ENCODE data around the gene ST8SIA3.

Gene ST8SIA3

DNA sequence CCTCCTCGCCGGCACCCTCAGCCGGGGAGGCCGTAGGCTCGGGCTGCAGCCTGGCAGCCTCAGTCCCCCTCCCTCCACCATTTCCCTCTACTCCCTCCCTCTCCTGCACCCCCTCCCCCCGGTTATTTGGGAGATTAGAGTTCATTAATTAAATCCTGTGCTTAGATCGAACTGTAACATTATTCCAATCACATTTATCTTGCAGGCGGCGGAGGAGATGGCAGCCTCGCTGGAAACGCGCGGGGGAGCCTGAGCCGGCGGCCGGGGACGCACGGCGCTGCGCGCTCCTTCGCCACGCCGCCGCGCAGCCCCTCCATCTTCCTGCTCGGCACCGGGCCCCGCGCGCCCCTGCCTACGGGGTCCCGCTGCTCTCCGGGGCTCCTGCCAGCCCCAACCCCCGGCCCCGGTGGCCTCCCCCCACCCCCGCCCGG is at the start of gene ST8SIA3:
ST8SIA3 (plus strand) TSS at position 287 of the 431 bp plus-strand sequence. CDS start 290 bp downstream, outside the sequence.
- no peak for DNase-seq (ENCODE audit: extremely low read depth, insufficient read length)

DNA sequence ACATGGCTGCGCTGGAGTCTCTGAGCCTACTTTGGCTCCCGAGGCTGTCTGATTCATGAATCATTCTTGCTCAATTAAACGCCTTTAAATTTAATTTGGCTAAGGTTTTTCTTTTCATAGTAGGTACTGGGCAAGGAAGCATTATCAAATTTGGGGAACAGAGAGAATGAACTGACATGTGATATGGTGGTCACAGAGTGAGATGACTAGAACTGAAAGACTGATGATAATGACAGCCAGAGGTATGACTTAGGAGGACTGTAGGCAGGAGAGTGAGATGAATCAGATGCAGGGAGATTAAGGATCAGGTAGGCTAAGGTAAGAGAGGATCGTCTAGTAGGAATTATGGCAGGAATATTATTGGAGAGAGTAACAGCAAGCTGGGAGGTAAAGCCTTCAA is 40.9 kb upstream of the ST8SIA3 start:
- H3K27me3 ChIP-seq (replicated peaks; ENCODE audit: control insufficient read depth, insufficient read depth, low read length) = no peaks in the 10 kb centered on the region
- TF ChIP-seq, protein P1, sequence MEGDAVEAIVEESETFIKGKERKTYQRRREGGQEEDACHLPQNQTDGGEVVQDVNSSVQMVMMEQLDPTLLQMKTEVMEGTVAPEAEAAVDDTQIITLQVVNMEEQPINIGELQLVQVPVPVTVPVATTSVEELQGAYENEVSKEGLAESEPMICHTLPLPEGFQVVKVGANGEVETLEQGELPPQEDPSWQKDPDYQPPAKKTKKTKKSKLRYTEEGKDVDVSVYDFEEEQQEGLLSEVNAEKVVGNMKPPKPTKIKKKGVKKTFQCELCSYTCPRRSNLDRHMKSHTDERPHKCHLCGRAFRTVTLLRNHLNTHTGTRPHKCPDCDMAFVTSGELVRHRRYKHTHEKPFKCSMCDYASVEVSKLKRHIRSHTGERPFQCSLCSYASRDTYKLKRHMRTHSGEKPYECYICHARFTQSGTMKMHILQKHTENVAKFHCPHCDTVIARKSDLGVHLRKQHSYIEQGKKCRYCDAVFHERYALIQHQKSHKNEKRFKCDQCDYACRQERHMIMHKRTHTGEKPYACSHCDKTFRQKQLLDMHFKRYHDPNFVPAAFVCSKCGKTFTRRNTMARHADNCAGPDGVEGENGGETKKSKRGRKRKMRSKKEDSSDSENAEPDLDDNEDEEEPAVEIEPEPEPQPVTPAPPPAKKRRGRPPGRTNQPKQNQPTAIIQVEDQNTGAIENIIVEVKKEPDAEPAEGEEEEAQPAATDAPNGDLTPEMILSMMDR (IDR thresholded peaks at IDR 0.05; ENCODE audit: insufficient read depth, low read length, poor library complexity, severe bottlenecking) = no peak

More for the DNA sequence above, at the start of gene ST8SIA3:
- Histone ChIP-seq H3K4me3 (replicated peaks; ENCODE audit: low read depth, low read length) (no peak within 1 kb of the TSS), H3K27me3 (replicated peaks; ENCODE audit: control insufficient read depth, insufficient read depth, low read length) (no peaks in the 10 kb centered on the region), H3K36me3 (ENCODE audit: control insufficient read depth, insufficient read depth, low read length) (no peaks in the 10 kb centered on the region)
- TF ChIP-seq, protein P1 (IDR thresholded peaks at IDR 0.05; ENCODE audit: insufficient read depth, low read length, poor library complexity, severe bottlenecking) = no peak

GRCh38 chr18:57312346-57313144 is 39.8 kb upstream of the ST8SIA3 start:
- no peak for DNase-seq (ENCODE audit: extremely low read depth, insufficient read length)
- TF ChIP-seq, protein P1 (IDR thresholded peaks at IDR 0.05; ENCODE audit: insufficient read depth, low read length, poor library complexity, severe bottlenecking) = no peak
- Histone ChIP-seq H3K36me3 (ENCODE audit: control insufficient read depth, insufficient read depth, low read length) (no peaks in the 10 kb centered on the region), H3K27me3 (replicated peaks; ENCODE audit: control insufficient read depth, insufficient read depth, low read length) (no peaks in the 10 kb centered on the region), H3K4me3 (replicated peaks; ENCODE audit: low read depth, low read length) (no peak overlapping the region)

More for the DNA sequence above, 40.9 kb upstream of the ST8SIA3 start:
- H3K4me3 ChIP-seq (replicated peaks; ENCODE audit: low read depth, low read length) = no peak overlapping the region
- no peak for DNase-seq (ENCODE audit: extremely low read depth, insufficient read length)
- no peaks in the 10 kb centered on the region for H3K36me3 ChIP-seq (ENCODE audit: control insufficient read depth, insufficient read depth, low read length)

DNA sequence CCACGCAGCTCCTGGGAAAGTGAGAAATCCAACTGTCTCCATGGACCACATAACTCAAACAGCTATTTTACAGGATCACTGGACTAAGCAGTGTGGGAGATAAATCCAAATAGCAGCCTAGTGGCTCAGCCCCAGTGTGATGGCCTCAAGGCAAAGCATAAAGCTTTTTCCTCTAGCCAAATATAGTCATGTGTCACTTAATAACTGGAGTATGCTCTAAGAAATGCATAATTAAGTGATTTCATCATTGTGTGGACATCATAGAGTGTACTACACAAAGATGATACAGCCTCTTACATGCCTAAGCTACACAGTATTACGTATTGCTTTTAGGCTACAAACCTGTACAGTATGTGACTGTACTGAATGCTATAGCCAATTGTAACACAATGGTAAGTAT is 31.8 kb upstream of the ST8SIA3 start:
- H3K36me3 ChIP-seq (ENCODE audit: control insufficient read depth, insufficient read depth, low read length) = no peaks in the 10 kb centered on the region

DNA sequence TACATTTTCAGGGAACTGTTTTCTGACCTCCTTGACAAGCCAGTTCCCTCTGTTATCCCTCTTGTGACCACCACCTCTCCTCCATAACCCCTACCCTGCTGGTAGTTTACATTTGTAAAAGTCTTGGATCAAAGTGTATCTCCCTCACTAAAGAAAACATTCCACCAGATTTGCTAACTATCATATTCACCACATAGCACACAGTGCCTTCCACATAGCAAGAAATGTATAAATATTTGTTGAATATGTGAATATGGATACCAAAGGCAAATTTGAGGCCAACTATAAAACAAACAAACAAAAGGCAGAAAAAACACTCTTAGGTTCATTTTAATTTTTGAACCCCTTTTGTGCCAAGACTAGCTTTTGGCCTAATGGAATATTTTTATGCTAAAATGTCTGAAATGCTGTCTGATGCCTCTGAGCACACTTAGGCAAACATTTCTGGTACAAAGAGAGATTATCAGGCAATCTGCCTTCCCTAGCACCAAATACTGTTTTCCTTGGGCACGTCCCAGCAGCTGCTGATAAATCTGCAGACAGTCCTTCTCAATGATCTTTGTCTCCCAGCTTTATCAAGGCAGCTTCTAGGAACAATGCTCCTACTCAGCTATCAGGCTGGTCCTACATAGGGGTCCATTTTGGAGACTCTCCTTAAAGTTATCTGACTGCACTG is 26.7 kb upstream of the ST8SIA3 start:
- Histone ChIP-seq H3K4me3 (replicated peaks; ENCODE audit: low read depth, low read length) (no peak overlapping the region), H3K27me3 (replicated peaks; ENCODE audit: control insufficient read depth, insufficient read depth, low read length) (no peaks in the 10 kb centered on the region; the same call in 1 of the 2 replicates), H3K36me3 (ENCODE audit: control insufficient read depth, insufficient read depth, low read length) (no peaks in the 10 kb centered on the region)
- no peak for DNase-seq (ENCODE audit: extremely low read depth, insufficient read length)
- TF ChIP-seq, protein P1 (IDR thresholded peaks at IDR 0.05; ENCODE audit: insufficient read depth, low read length, poor library complexity, severe bottlenecking) = no peak

More for the DNA sequence above, 31.8 kb upstream of the ST8SIA3 start:
- no peaks in the 10 kb centered on the region for H3K27me3 ChIP-seq (replicated peaks; ENCODE audit: control insufficient read depth, insufficient read depth, low read length)
- no peak overlapping the region for H3K4me3 ChIP-seq (replicated peaks; ENCODE audit: low read depth, low read length)
- TF ChIP-seq, protein P1 (IDR thresholded peaks at IDR 0.05; ENCODE audit: insufficient read depth, low read length, poor library complexity, severe bottlenecking) = no peak
- no peak for DNase-seq (ENCODE audit: extremely low read depth, insufficient read length)

Data from GM06990 (cell line).